Measurements from ENCODE around the gene GLIS1. TPM values are rescaled to one million over a fixed set of nuclear protein-coding genes. Genes with fewer than 3 reads are reported as not detected.

The GLIS1 gene
- total and polyA plus RNA-seq, 9 donors = 0.12 to 2.9 (median 0.48) TPM; not detected in 1

DNA sequence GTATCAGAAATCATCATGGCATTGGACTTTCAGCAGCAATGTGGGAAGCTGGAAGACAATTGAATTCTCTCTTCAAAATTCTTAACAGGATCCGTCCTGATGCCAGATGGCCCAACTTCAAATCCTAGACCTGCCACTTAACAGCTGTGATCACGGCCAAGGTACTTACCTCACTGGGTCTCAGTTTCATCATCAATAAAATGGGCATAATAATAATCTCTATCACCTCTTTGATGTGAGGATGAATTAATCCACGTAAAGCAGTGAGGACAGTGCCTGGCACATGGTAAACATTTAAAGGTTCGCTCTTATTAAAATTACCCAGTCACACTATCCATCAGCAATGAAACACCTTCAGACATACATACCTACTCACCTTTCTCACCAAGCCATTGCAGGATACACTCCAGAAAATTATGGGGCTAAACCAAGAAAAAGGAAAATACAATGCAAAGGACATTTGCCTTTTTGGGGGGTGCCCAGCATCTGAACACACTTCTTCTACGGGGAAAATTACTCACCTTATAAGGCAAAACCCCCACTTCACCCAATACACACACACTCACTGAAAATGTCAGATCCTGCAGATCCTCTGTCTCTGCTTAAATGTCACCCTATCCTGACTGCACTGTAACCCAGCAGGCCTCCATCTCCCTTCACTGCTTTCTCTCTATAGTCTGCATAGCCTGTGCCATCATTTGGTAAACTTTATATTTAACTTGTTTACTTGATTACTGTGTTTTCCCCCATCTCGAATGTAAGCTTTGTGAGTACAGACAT, 21.7 kb downstream of the GLIS1 start:
- intact Hi-C loops (cut with DNase I) = no loop called here
- H3K9me3 ChIP-seq = no peaks in the 10 kb centered on the region

DNA sequence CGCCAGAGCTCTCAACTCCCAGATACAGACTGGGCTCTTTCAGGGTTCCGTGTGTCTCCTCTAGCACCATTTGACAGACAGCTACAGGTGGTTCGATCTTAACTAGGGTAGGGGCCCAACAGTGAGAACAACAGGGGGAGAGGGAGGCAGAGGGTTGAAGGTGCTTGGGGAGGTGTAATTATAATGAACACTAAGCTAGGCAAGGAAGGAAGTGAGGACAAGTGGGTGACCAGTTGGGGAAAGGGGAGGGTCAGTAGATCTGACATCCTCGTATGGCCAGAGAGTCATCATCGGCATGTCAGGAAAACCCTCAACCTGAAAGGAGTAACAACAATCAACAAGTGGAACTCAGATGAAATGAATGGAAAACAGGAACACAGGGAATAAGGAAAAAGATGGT, 22.8 kb downstream of the GLIS1 start:
- Histone ChIP-seq H3K4me3 (no peak overlapping the region), H3K27me3 (no peaks in the 10 kb centered on the region), H3K27ac (no peak overlapping the region), H3K9me3 (no peaks in the 10 kb centered on the region), H3K36me3 (no peaks in the 10 kb centered on the region), H3K4me1 (ENCODE audit: insufficient read depth) (no peaks in the 10 kb centered on the region)
- intact Hi-C loops (cut with DNase I) = no loop called here
- no peak for DNase-seq
- TF ChIP-seq EP300 (IDR thresholded peaks at IDR 0.05) = no peak
- no peak for TF ChIP-seq POLR2A (IDR thresholded peaks at IDR 0.05)
- TF ChIP-seq CTCF (IDR thresholded peaks at IDR 0.05) = no peak
- WGBS, 3 donors = 73 to 81% (median 78%) methylated on average over 5 of the region's 5 CpGs

More for the DNA sequence above, 21.7 kb downstream of the GLIS1 start:
- Histone ChIP-seq H3K27ac (no peak overlapping the region), H3K27me3 (no peaks in the 10 kb centered on the region), H3K36me3 (no peaks in the 10 kb centered on the region), H3K4me1 (ENCODE audit: insufficient read depth) (peaks cover 1% of the 10 kb centered on the region), H3K4me3 (no peak overlapping the region)
- no peak for DNase-seq
- TF ChIP-seq EP300 (IDR thresholded peaks at IDR 0.05) = no peak
- no peak for TF ChIP-seq POLR2A (IDR thresholded peaks at IDR 0.05)
- TF ChIP-seq CTCF (IDR thresholded peaks at IDR 0.05) = no peak
- 82 to 83% (median 83%) methylated on average over 6 of the region's 6 CpGs for WGBS, 3 donors

DNA sequence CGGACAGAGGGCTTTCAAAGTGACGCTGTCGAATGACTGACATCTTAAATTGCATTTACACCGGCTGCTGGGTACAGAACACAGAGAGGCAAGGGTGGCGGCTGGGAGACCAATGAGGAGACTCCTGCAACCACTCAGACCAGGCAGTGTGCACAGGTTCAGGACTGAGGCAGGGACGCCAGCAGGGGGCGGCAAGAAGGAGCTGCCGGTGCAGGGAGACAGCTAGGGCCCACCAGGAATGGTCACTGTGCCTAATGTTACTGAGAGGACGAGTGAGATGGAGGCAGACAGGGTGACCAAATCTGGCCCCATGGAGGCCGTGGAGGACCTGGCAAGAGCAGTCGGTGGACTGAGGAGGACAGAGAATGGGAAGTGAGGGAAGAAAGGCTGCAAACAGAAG, 23.5 kb downstream of the GLIS1 start:
- Histone ChIP-seq H3K4me3 (no peak overlapping the region), H3K4me1 (ENCODE audit: insufficient read depth) (no peaks in the 10 kb centered on the region), H3K27ac (no peak overlapping the region), H3K27me3 (no peaks in the 10 kb centered on the region), H3K36me3 (no peaks in the 10 kb centered on the region), H3K9me3 (no peaks in the 10 kb centered on the region)
- 65 to 71% (median 69%) methylated on average over 11 of the region's 11 CpGs for WGBS, 3 donors
- DNase-seq = no peak
- intact Hi-C loops (cut with DNase I) = no loop called here
- TF ChIP-seq POLR2A (IDR thresholded peaks at IDR 0.05) (no peak), EP300 (IDR thresholded peaks at IDR 0.05) (no peak), CTCF (IDR thresholded peaks at IDR 0.05) (no peak)

DNA sequence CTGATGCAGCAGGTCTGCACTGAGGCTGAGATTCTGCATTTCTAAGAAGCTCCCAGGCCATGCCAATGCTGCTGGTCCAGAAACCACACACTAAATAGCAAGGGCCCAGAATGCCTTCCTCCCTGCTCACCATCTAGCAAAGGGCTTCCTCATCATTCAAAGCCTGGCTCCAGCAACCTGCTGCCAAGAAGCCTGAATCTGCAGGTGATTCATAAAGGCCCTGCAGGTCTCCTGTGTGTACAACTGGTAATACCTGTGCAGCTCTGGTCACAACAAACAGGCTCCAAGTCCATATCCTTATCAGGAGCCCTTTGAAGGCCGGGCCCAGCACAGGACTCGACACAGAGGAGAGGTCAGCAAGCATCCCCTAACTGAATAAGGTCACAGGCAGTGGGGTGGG, 26.7 kb downstream of the GLIS1 start:
- Histone ChIP-seq H3K36me3 (no peaks in the 10 kb centered on the region), H3K9me3 (no peaks in the 10 kb centered on the region), H3K4me3 (no peak overlapping the region), H3K27me3 (no peaks in the 10 kb centered on the region), H3K4me1 (ENCODE audit: insufficient read depth) (no peaks in the 10 kb centered on the region), H3K27ac (no peak overlapping the region)
- intact Hi-C loops (cut with DNase I) = no loop called here
- no peak for TF ChIP-seq CTCF (IDR thresholded peaks at IDR 0.05)
- no peak for TF ChIP-seq EP300 (IDR thresholded peaks at IDR 0.05)
- TF ChIP-seq POLR2A (IDR thresholded peaks at IDR 0.05) = no peak
- 53 to 79% (median 70%) methylated on average over 2 of the region's 2 CpGs for WGBS, 3 donors
- no peak for DNase-seq

Measured in ovary (tissue), 9 donors.